COLO668 (cell line): Measurements from ENCODE around the gene CNNM4.

Experiments used
- DNase-seq: peaks from one replicate; lab custom pipeline; 2025; ENCODE audit not compliant: unreplicated experiment; lab: John Stamatoyannopoulos, UW

CNNM4 gene

GRCh38 chr2:96760036-96760985 is at the start of gene CNNM4:
Gene CNNM4, plus strand, starts transcription at chr2:96760902. Its CDS starts 98 bp downstream, at chr2:96761000.
- peak; percentile 96 for DNase-seq

- DNase-seq, result no peak
These were observed 49.7 kb upstream of the CNNM4 start for GRCh38 chr2:96710985-96711384.

- no peak for DNase-seq
These were observed 45.0 kb upstream of the CNNM4 start for GRCh38 chr2:96715658-96716057.

- no peak for DNase-seq
These were observed 44.3 kb upstream of the CNNM4 start for GRCh38 chr2:96716388-96716787.

- no peak for DNase-seq
These were observed 34.6 kb upstream of the CNNM4 start for GRCh38 chr2:96726131-96726530.

GRCh38 chr2:96727431-96727830 is 33.3 kb upstream of the CNNM4 start:
- no peak for DNase-seq

GRCh38 chr2:96729748-96730147 is 31.0 kb upstream of the CNNM4 start:
- DNase-seq, result no peak

GRCh38 chr2:96730212-96730611 is 30.5 kb upstream of the CNNM4 start:
- no peak for DNase-seq

- DNase-seq, result no peak
These were observed 26.8 kb upstream of the CNNM4 start for GRCh38 chr2:96733931-96734330.

- DNase-seq, result no peak
These were observed 25.7 kb upstream of the CNNM4 start for GRCh38 chr2:96734880-96735583.

GRCh38 chr2:96737251-96737650 is 23.5 kb upstream of the CNNM4 start:
- DNase-seq, result no peak

- no peak for DNase-seq
These were observed 22.9 kb upstream of the CNNM4 start for GRCh38 chr2:96737831-96738230.

GRCh38 chr2:96739076-96739632 is 21.5 kb upstream of the CNNM4 start:
- no peak for DNase-seq

GRCh38 chr2:96739633-96740428 is 20.9 kb upstream of the CNNM4 start, which contains the start of gene LMAN2L:
Gene LMAN2L, minus strand, starts transcription at chr2:96740064. Its CDS starts 24 bp downstream, at chr2:96740040.
- DNase-seq, result peak; percentile 96

GRCh38 chr2:96747061-96747617 is 13.6 kb upstream of the CNNM4 start:
- DNase-seq, result no peak

- no peak for DNase-seq
These were observed 8.9 kb upstream of the CNNM4 start for GRCh38 chr2:96751800-96752199.

GRCh38 chr2:96753661-96754282 is 6.9 kb upstream of the CNNM4 start:
- no peak for DNase-seq

- DNase-seq, result no peak
These were observed 6.4 kb upstream of the CNNM4 start for GRCh38 chr2:96754317-96754716.

- no peak for DNase-seq
These were observed 3.8 kb upstream of the CNNM4 start for GRCh38 chr2:96756788-96757476.

GRCh38 chr2:96757477-96757860 is 3.2 kb upstream of the CNNM4 start:
- DNase-seq, result no peak
